Dendritic cell treated with granulocyte-macrophage colony-stimulating factor and Interleukin-4, amounts not matched to agents 40 ng/mL and 50 ng/mL, for 4 days (primary cell): Measurements from ENCODE around the gene ACSBG1.
A peak's percentile ranks its signal among the peaks of the same experiment; 100 is the strongest.

Experiments
- H3K27ac Mint-ChIP-seq: one replicate; pipeline ENCODE4 v1.8.0; 2022; ENCODE audit warnings: mild to moderate bottlenecking, mixed read lengths
- H3K27me3 Mint-ChIP-seq: one replicate; pipeline ENCODE4 v1.8.0; 2022; ENCODE audit warnings: mild to moderate bottlenecking, mixed read lengths
- H3K36me3 Mint-ChIP-seq: one replicate; pipeline ENCODE4 v1.8.0; 2022; ENCODE audit warnings: low read depth, mixed read lengths
- H3K4me1 Mint-ChIP-seq: one replicate; pipeline ENCODE4 v1.8.0; 2022; ENCODE audit warnings: low read depth, mixed read lengths
- H3K4me3 Mint-ChIP-seq: one replicate; pipeline ENCODE4 v1.8.0; 2022; ENCODE audit warnings: mild to moderate bottlenecking, moderate library complexity, mixed read lengths
- H3K9me3 Mint-ChIP-seq: one replicate; pipeline ENCODE4 v1.8.0; 2022; ENCODE audit warnings: mixed read lengths
- intact Hi-C: fragments of 100-400 bp; cut with micrococcal nuclease; formaldehyde crosslinking; loops from one replicate; pipeline ENCODE4 v1.15.0; 2022

Gene ACSBG1, protein sequence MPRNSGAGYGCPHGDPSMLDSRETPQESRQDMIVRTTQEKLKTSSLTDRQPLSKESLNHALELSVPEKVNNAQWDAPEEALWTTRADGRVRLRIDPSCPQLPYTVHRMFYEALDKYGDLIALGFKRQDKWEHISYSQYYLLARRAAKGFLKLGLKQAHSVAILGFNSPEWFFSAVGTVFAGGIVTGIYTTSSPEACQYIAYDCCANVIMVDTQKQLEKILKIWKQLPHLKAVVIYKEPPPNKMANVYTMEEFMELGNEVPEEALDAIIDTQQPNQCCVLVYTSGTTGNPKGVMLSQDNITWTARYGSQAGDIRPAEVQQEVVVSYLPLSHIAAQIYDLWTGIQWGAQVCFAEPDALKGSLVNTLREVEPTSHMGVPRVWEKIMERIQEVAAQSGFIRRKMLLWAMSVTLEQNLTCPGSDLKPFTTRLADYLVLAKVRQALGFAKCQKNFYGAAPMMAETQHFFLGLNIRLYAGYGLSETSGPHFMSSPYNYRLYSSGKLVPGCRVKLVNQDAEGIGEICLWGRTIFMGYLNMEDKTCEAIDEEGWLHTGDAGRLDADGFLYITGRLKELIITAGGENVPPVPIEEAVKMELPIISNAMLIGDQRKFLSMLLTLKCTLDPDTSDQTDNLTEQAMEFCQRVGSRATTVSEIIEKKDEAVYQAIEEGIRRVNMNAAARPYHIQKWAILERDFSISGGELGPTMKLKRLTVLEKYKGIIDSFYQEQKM

GRCh38 chr15:78234515-78235040, at the start of gene ACSBG1:
TSS of gene ACSBG1 (minus strand) at chr15:78234565. CDS start at chr15:78234501, 64 bp downstream.
- H3K36me3 Mint-ChIP-seq = no peaks in the 10 kb centered on the region
- H3K4me3 Mint-ChIP-seq = no peak within 1 kb of the TSS
- H3K27me3 Mint-ChIP-seq = no peaks in the 10 kb centered on the region
- intact Hi-C loops = no loop called here
- H3K4me1 Mint-ChIP-seq = no peaks in the 10 kb centered on the region
- H3K27ac Mint-ChIP-seq = no peak within 1 kb of the TSS
- H3K9me3 Mint-ChIP-seq = no peaks in the 10 kb centered on the region

DNA sequence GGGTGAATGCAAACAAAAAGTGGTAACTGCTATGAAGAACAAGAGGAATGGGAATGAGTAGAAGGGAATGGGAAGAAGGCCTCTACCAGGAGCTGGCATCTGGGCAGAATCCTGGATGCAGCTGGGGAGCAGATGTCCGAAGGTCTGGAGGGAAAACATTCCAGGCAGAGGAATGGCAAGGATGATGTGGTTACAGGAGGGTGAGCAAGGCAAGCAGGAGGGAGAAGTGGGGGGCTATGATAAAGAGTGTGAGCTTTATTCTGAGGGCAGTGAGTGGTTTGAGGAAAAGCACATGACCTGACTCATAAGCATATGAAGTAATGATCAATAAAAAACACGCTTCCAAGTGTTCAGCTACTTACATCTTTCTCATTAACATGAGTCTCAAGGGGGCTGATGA, 48.0 kb upstream of the ACSBG1 start:
- H3K4me1 Mint-ChIP-seq = peaks cover 11% of the 10 kb centered on the region
- no peak overlapping the region for H3K27ac Mint-ChIP-seq
- H3K36me3 Mint-ChIP-seq = peaks cover 93% of the 10 kb centered on the region
- no peak overlapping the region for H3K4me3 Mint-ChIP-seq
- intact Hi-C loops = no loop called here
- H3K27me3 Mint-ChIP-seq = no peaks in the 10 kb centered on the region
- H3K9me3 Mint-ChIP-seq = no peaks in the 10 kb centered on the region

GRCh38 chr15:78280319-78281072, 46.1 kb upstream of the ACSBG1 start:
- no peak overlapping the region for H3K4me3 Mint-ChIP-seq
- no peak overlapping the region for H3K27ac Mint-ChIP-seq
- H3K4me1 Mint-ChIP-seq = peaks cover 13% of the 10 kb centered on the region
- intact Hi-C loops = no loop called here
- H3K36me3 Mint-ChIP-seq = peaks cover 83% of the 10 kb centered on the region
- H3K27me3 Mint-ChIP-seq = no peaks in the 10 kb centered on the region
- no peaks in the 10 kb centered on the region for H3K9me3 Mint-ChIP-seq

- Mint-ChIP-seq H3K4me3 (no peak overlapping the region), H3K27me3 (no peaks in the 10 kb centered on the region), H3K36me3 (peaks cover 84% of the 10 kb centered on the region), H3K27ac (peak overlapping the region; percentile 46), H3K4me1 (peaks cover 13% of the 10 kb centered on the region), H3K9me3 (no peaks in the 10 kb centered on the region)
- intact Hi-C loops = no loop called here
Observed at GRCh38 chr15:78276064-78276943, 41.9 kb upstream of the ACSBG1 start.

DNA sequence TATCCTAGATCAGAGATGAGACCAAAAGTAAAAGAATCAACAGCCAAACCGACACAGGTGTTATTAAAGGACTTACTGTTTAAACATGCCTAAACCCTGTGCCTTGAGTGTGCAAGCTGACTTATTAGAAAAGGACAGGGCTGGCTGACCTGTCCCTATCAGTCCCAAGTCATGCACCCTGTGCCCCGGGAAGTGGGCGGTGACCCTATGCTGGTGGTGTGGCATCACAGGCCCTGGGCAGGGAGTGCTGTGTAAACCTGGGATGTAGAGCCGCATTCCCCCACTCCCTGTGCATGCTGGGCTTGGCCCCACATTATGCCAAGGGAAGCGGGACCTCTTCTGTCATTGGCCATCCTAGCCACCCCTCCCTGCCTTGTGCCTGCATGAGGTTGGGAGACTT, 40.6 kb upstream of the ACSBG1 start:
- Mint-ChIP-seq H3K4me3 (no peak overlapping the region), H3K36me3 (peaks cover 83% of the 10 kb centered on the region), H3K27me3 (no peaks in the 10 kb centered on the region), H3K27ac (peak overlapping the region; percentile 10), H3K9me3 (no peaks in the 10 kb centered on the region), H3K4me1 (peaks cover 19% of the 10 kb centered on the region)
- intact Hi-C loops = no loop called here

DNA sequence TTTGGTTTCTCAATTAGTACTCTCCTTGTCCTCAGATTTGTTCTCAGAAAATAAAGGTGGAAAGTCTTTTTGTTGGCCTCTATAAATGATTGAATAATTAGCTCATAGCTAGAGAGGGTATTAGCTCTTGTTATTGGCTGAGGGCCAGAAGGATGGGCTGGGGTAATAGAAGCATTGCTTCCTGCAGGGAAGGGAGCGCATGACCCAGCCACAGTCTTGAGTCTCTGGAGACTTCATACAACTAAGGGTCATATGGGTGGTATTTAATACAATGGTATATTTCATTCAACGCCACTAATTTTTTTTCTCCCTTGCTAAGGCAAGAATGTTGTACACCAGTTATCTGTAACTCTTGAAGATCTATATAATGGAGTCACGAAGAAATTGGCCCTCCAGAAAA, 38.4 kb upstream of the ACSBG1 start:
- Mint-ChIP-seq H3K27me3 (no peaks in the 10 kb centered on the region), H3K27ac (no peak overlapping the region), H3K36me3 (peaks cover 67% of the 10 kb centered on the region), H3K9me3 (no peaks in the 10 kb centered on the region), H3K4me3 (no peak overlapping the region), H3K4me1 (peaks cover 24% of the 10 kb centered on the region)
- intact Hi-C loops = no loop called here

GRCh38 chr15:78272316-78272715, 38.0 kb upstream of the ACSBG1 start:
- intact Hi-C loops = no loop called here
- no peaks in the 10 kb centered on the region for H3K9me3 Mint-ChIP-seq
- no peak overlapping the region for H3K27ac Mint-ChIP-seq
- H3K4me3 Mint-ChIP-seq = no peak overlapping the region
- H3K36me3 Mint-ChIP-seq = peaks cover 64% of the 10 kb centered on the region
- peaks cover 21% of the 10 kb centered on the region for H3K4me1 Mint-ChIP-seq
- H3K27me3 Mint-ChIP-seq = no peaks in the 10 kb centered on the region

DNA sequence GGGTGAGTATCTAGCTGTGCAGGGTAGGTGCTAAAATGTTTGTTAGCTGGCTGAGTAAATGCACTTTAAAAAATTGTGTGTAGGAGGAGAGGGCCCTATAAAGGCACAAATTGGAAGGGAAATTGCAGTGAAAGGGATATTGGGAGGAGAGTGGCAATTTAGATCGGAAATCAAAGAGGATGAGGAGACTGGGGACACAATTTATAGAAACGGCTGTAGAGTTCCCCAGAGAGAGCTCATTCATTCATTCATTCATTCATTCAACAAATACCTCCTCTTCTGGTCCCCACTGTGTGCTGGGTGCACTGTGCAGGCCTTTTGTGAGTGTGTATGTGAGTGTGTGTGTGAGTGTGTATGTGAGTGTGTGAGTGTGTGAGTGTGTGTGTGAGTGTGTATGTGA, 32.4 kb upstream of the ACSBG1 start:
- Mint-ChIP-seq H3K27me3 (no peaks in the 10 kb centered on the region), H3K4me1 (peaks cover 29% of the 10 kb centered on the region), H3K36me3 (peaks cover 34% of the 10 kb centered on the region), H3K27ac (no peak overlapping the region), H3K9me3 (no peaks in the 10 kb centered on the region), H3K4me3 (no peak overlapping the region)
- intact Hi-C loops = no loop called here

DNA sequence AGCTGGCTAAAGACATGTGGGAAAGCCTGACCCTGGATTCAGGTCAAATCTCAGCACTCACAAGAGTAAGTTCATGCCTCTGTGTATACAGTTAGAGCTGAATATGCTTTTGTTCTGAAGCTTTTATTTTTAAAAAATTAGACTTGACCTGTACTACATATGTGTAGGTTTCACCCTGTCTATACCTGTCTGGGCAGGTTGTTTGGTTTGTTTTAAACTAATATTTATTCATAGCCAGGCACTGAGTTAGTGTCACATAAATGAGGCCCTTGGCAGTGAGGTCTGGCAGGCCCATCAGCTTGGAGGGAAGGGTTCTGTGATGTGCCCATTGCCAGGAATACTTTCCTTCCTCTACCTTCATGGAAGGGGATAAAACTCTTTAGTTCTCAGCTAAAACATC, 31.9 kb upstream of the ACSBG1 start:
- peaks cover 29% of the 10 kb centered on the region for H3K4me1 Mint-ChIP-seq
- H3K27me3 Mint-ChIP-seq = no peaks in the 10 kb centered on the region
- no peaks in the 10 kb centered on the region for H3K9me3 Mint-ChIP-seq
- intact Hi-C loops = no loop called here
- peaks cover 28% of the 10 kb centered on the region for H3K36me3 Mint-ChIP-seq
- no peak overlapping the region for H3K27ac Mint-ChIP-seq
- H3K4me3 Mint-ChIP-seq = no peak overlapping the region

DNA sequence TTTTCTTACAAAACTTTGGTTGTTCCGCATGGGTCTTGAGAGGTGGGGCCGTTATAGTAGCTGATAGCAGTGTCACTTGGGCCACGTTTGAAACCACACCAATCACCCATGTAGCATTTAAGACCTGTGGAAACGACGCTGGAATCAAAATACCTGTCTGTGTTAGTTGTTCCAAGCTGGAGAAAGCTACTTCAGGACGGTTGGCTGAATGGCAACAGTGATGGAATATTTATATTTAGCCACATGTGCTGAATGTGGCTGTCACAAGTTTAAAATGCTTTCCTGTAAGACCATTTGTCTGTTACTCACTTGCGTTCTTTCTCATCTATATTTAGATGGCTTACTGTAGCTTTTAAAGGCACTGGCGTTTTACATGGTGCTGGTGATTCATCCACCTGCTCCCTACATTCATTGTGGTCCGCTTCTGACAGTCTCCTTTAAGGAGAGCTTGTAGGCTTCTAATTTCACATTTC, 31.4 kb upstream of the ACSBG1 start:
- Mint-ChIP-seq H3K27me3 (no peaks in the 10 kb centered on the region), H3K9me3 (no peaks in the 10 kb centered on the region), H3K4me3 (no peak overlapping the region), H3K36me3 (peaks cover 24% of the 10 kb centered on the region), H3K27ac (no peak overlapping the region), H3K4me1 (peaks cover 29% of the 10 kb centered on the region)
- intact Hi-C loops = no loop called here

DNA sequence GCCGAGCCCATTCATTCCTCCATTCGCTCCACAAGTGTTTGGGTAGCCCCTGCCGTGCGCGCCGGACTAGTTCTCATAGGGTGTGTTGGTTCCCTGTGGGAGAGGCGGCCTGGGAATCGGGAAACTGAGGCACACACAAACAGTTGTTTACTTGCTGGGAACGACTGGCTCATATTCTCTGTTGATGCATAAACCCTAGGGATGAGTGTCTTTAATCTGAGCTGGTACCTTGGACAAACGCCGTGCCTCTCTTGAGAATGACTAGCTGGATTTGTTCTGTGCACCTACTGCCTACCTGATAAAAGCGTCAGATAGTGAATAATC, 30.7 kb upstream of the ACSBG1 start:
- Mint-ChIP-seq H3K4me3 (peak overlapping the region; percentile 77), H3K27me3 (no peaks in the 10 kb centered on the region), H3K36me3 (peaks cover 17% of the 10 kb centered on the region), H3K4me1 (peaks cover 23% of the 10 kb centered on the region), H3K9me3 (no peaks in the 10 kb centered on the region), H3K27ac (peak overlapping the region; percentile 72)
- intact Hi-C loops = no loop called here

GRCh38 chr15:78264304-78265136, 30.2 kb upstream of the ACSBG1 start, which contains the start of gene DNAJA4:
TSS of gene DNAJA4 (plus strand) at chr15:78264562. CDS start at chr15:78264764, 202 bp downstream.
- Mint-ChIP-seq H3K27me3 (no peaks in the 10 kb centered on the region), H3K36me3 (peaks cover 17% of the 10 kb centered on the region), H3K4me1 (peaks cover 17% of the 10 kb centered on the region), H3K4me3 (peak within 1 kb of the TSS; percentile 77), H3K27ac (peak within 1 kb of the TSS; percentile 72), H3K9me3 (no peaks in the 10 kb centered on the region)
- intact Hi-C loops = no loop called here
